ENCODE measurements around the gene GRIK3.
"Not testable (repeated sequence)": the region's sequence is repeated elsewhere in the genome, so short reads cannot be mapped to it uniquely, and the experiment has no call there.

Gene GRIK3

GRCh38 chr1:36771240-36771639 is 263.1 kb downstream of the GRIK3 start:
- in situ Hi-C loops (cut with MboI; ENCODE audit: low sequenced_read_pairs), result no loop called here

GRCh38 chr1:36769886-36770830 is 264.2 kb downstream of the GRIK3 start:
- in situ Hi-C loops (cut with MboI; ENCODE audit: low sequenced_read_pairs), result no loop called here

GRCh38 chr1:36768486-36769178 is 265.7 kb downstream of the GRIK3 start:
- in situ Hi-C loops (cut with MboI; ENCODE audit: low sequenced_read_pairs), result no loop called here

- in situ Hi-C loops (cut with MboI; ENCODE audit: low sequenced_read_pairs), result not testable (repeated sequence)
These were observed 266.9 kb downstream of the GRIK3 start for GRCh38 chr1:36767429-36767828.

- in situ Hi-C loops (cut with MboI; ENCODE audit: low sequenced_read_pairs), result no loop called here
These were observed 267.8 kb downstream of the GRIK3 start for GRCh38 chr1:36766481-36766880.

- in situ Hi-C loops (cut with MboI; ENCODE audit: low sequenced_read_pairs), result no loop called here
These were observed 268.5 kb downstream of the GRIK3 start for GRCh38 chr1:36765785-36766300.

GRCh38 chr1:36764798-36765197 is 269.5 kb downstream of the GRIK3 start:
- in situ Hi-C loops (cut with MboI; ENCODE audit: low sequenced_read_pairs), result no loop called here

- in situ Hi-C loops (cut with MboI; ENCODE audit: low sequenced_read_pairs), result no loop called here
These were observed 270.5 kb downstream of the GRIK3 start for GRCh38 chr1:36763771-36764170.

- in situ Hi-C loops (cut with MboI; ENCODE audit: low sequenced_read_pairs), result no loop called here
These were observed 272.1 kb downstream of the GRIK3 start for GRCh38 chr1:36762174-36762573.

- in situ Hi-C loops (cut with MboI; ENCODE audit: low sequenced_read_pairs), result no loop called here
These were observed 273.2 kb downstream of the GRIK3 start for GRCh38 chr1:36761113-36761512.

- in situ Hi-C loops (cut with MboI; ENCODE audit: low sequenced_read_pairs), result no loop called here
These were observed 274.2 kb downstream of the GRIK3 start for GRCh38 chr1:36760081-36760480.

- in situ Hi-C loops (cut with MboI; ENCODE audit: low sequenced_read_pairs), result no loop called here
These were observed 275.0 kb downstream of the GRIK3 start for GRCh38 chr1:36759355-36759754.

GRCh38 chr1:36755303-36756230 is 278.7 kb downstream of the GRIK3 start:
- in situ Hi-C loops (cut with MboI; ENCODE audit: low sequenced_read_pairs), result no loop called here

GRCh38 chr1:36754366-36754765 is 279.9 kb downstream of the GRIK3 start:
- in situ Hi-C loops (cut with MboI; ENCODE audit: low sequenced_read_pairs), result no loop called here

GRCh38 chr1:36753451-36753850 is 280.9 kb downstream of the GRIK3 start:
- in situ Hi-C loops (cut with MboI; ENCODE audit: low sequenced_read_pairs), result no loop called here

GRCh38 chr1:36752891-36753361 is 281.4 kb downstream of the GRIK3 start:
- in situ Hi-C loops (cut with MboI; ENCODE audit: low sequenced_read_pairs), result no loop called here

- in situ Hi-C loops (cut with MboI; ENCODE audit: low sequenced_read_pairs), result no loop called here
These were observed 281.9 kb downstream of the GRIK3 start for GRCh38 chr1:36752431-36752830.

- in situ Hi-C loops (cut with MboI; ENCODE audit: low sequenced_read_pairs), result no loop called here
These were observed 282.8 kb downstream of the GRIK3 start for GRCh38 chr1:36751525-36751924.

GRCh38 chr1:36748466-36748865 is 285.8 kb downstream of the GRIK3 start:
- in situ Hi-C loops (cut with MboI; ENCODE audit: low sequenced_read_pairs), result no loop called here

Data from HL-60/S4 (cell line).